Amniotic stem cell (primary cell): Measurements from ENCODE around the gene ZNF536.
"Not testable (repeated sequence)": the region's sequence is repeated elsewhere in the genome, so short reads cannot be mapped to it uniquely, and the experiment has no call there.

Source experiments
- DNase-seq: peaks from one replicate; lab custom pipeline; 2025; lab: John Stamatoyannopoulos, UW

ZNF536 gene

DNA sequence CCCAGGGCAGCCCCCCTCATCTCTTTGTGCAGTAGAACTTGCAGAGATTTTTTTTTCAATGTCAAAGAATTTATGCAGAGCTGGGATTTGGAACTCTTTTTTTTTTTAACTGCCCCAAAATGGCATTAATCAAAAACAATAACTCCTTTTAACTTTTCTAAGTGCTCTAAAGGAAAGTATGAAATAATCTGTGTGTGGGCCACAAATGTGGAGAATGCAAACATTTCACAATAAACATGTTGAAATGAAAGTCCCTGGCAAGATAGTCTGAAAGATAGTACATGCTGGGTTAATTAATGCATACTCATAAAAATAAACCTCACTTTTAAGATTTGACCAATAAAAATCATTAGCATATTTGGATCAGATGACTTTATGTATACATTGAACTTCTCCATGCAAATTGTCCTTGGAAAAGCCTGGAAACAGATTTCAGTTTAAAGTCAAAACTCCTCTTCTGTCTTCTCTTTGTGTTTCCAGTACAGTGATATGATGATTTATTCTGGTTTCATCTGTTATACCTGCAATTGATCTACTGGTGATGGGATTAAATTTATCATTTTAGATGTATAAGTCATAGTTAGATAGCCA lies 30.5 kb upstream of the ZNF536 start:
- DNase-seq = no peak

DNA sequence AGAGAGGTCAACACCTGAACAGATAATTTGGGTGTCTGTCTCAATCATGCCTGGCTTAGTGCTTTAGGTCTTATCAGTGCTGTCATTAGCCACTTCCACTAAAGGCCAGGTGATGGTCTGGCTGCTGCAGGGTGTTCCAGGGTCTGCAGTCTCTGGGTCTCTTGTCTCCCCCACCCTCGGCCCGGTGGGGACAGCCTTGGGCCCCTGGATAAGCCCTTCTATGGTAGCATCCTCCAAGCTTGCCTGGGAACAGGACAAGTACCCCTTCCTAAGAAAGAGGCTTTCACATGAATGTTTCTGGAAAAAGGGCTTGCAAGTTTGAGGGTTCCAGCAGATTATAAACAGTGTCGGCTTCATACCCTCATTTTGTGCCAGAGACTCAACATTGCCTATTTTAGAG lies 29.3 kb upstream of the ZNF536 start:
- no peak for DNase-seq

DNA sequence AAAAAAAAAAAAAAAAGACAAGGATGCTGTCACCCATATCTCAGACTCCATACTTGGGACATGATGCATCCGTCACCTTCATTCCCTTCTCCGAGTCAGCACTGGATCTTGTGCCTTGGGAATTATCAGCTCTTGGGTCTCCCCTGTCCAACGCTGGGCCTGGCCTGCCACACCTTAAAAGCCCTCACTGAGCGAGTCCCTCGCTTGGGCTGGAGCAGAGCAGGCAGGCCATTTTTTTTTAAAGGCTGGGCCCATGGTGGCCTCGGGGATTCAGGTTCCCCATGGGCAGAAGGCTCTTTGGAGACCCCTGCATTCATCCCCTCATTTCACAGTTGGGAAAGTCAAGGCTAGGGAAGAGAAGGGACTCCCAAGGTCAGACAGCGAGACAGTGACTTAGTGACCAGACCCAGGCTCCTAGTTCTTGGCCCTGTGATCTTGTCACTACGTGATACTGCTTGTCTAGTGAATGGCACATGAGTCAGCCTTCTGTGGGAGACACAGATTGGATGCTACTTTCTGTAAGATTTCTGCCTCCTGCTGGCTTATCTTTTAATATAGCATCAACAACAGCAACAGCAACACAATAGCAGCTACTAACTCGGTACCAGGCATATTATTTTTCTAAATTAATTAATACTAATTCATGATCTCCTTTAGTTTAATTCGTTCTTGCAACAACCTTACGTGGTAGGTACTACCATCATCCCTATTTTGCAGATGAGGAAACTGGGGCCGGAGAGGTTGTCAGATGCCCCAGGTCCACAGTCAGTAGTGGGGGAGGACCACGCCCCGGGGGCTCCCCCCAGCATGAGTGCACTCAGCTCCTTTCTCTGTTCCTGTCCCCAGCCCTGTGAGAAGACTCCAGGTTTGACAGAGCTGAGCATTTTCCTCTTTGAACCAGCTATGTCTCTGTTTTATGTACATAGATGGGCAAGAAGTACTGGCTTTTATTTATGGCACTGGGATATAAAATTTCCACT lies 27.4 kb upstream of the ZNF536 start:
- DNase-seq = no peak

- DNase-seq = no peak
Measured at GRCh38 chr19:30345686-30346085, 26.5 kb upstream of the ZNF536 start.

GRCh38 chr19:30346468-30346867 lies 25.7 kb upstream of the ZNF536 start:
- DNase-seq = not testable (repeated sequence)

DNA sequence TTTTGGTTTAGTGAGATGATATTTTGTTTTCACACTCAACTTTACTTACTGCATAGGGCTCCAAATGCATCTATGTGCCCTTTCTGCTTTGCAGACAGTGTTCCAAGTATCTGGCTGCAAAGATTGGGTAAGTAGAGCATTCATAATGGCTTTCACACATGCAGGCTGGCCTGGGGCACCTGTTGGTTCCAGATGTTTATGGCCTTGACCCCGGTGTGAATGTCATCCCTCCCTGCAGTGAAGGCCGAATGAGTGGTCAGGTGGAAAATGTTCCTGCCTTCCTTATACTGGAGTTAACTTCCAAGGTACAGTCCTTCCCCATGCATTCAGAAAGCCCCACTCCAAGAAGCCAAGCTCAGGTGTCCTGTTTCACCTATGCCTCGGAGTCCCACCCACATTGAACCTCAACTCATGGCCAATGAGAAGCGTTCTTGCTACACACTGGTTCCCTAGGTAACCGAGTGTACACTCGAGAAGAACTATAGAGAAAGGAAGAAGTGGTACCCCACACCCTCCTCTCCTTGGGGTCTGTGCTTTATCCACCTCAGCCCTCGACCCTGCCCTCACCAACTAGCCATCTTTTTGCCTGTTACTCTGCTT lies 23.0 kb upstream of the ZNF536 start:
- no peak for DNase-seq

- no peak for DNase-seq
Measured at GRCh38 chr19:30350692-30351663, 21.2 kb upstream of the ZNF536 start.

GRCh38 chr19:30351774-30352173 lies 20.4 kb upstream of the ZNF536 start:
- DNase-seq = no peak

GRCh38 chr19:30353394-30353945 lies 18.7 kb upstream of the ZNF536 start:
- no peak for DNase-seq

- DNase-seq = no peak
Measured at GRCh38 chr19:30355586-30355985, 16.6 kb upstream of the ZNF536 start.

DNA sequence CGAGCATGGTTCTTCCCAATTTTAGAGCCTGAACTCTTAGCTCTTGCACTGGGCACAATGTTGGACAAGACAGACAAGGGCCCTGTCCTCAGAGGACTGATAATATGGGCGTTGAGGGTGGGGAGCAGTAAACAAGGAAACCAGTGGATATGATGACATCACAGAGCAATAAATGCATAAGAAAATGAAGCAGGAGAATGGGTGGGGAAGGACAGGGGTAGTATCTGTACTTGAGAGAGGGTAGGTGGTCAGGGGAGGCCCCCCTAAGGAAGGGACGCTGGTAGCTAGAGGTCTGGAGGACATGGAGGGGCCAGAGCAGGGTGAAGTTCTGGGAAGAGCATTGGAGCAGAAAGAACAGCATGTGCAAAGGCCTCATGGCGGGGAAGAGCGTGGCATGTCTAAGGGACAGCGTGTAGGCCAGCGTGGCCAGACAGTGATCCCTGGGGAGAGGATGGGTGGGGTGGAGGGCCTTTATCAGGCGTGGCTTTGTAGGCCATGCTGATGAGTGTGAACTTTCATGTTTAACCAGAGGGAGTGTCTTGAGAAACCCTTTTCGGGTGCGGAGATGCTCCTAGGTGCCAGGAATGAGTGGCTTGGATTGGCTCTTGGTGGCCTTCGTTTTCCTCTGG lies 15.1 kb upstream of the ZNF536 start:
- DNase-seq = no peak

GRCh38 chr19:30357580-30357954 lies 14.6 kb upstream of the ZNF536 start:
- no peak for DNase-seq

DNA sequence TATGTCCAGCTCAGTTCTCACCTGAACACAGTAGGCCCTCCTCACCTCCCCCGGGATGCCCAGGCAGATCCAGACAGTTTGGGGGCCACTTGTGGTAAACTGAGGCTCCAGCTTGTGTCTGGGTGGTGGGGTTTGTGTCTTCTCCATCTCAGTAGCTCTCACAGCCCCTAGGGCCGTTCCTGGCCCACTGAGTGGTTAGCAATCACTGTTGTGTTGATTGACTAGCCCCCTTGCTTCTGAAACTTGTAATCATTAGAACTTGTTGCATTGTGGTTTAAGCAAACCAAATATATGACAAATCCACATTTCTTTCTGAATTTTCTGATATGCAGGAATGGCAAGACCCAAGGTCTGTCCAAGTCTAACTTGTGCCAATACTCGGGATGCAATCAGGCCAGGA lies 13.9 kb upstream of the ZNF536 start:
- no peak for DNase-seq

GRCh38 chr19:30358821-30359580 lies 13.2 kb upstream of the ZNF536 start:
- DNase-seq = no peak

DNA sequence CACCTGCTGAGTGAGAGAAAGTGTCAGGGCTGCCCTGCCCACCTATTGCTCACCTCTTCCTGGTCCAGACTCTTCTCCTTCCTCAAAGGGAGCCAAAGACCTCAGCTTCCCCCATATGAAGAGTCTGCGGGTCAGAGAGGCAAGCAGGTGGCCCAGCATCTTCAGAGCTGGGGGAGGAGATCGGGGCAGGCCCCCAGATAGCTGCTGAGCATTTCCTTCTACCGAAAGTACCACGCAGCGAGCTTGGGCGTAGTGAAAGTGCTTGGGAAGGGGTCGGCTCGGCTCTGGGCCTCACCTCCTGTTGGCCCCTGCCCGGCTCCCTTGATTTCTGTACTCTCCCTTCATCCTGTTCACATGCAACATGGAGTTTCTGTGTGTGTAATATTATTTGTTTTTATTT lies 12.2 kb upstream of the ZNF536 start:
- DNase-seq = no peak

GRCh38 chr19:30360376-30361106 lies 11.6 kb upstream of the ZNF536 start:
- DNase-seq = no peak

DNA sequence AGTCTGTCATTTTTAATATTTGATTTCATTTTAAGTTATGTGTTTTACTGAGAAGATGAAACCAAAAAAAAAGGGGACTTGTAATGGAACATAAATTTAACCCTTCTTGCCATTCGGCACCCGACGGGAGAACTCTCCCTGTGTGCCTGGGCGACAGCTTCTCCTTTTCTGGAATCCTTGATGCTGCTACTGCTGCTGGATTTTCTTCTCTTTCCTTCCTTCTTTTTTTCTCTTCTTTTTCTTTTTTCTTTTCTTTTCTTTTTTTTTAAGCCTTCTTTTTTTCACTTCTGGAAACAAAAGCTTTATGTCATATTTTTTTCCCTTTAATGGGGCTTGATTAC lies 11.1 kb upstream of the ZNF536 start:
- DNase-seq = no peak

GRCh38 chr19:30361721-30362120 lies 10.5 kb upstream of the ZNF536 start:
- DNase-seq = no peak

- DNase-seq = no peak
Measured at GRCh38 chr19:30362156-30362754, 9.9 kb upstream of the ZNF536 start.
